PC-3 (cell line): Measurements from ENCODE around the gene IL21R. TPM values are rescaled to one million over a fixed set of nuclear protein-coding genes. Genes with fewer than 3 reads are reported as not detected.

ENCODE experiments used
- ATAC-seq: fragments of 200-7000 bp; cut with Tn5 transposase; 2 replicates; pipeline ENCODE4 v1.9.1; 2020; ENCODE audit warnings: mild to moderate bottlenecking, moderate library complexity
- BruUV-seq: library from RNA; stranded (reverse); fragments of 400-500 nt; replicated peaks from 2 replicates; lab custom pipeline; 2021; lab: Mats Ljungman, UMichigan
- CTCF ChIA-PET: fragments of 300-600 bp; sonication (Branson Sonifier 250); formaldehyde crosslinking; loops from one replicate; lab custom pipeline; 2022; ENCODE audit warnings: antibody characterized with exemption; lab: Charles Lee
- POLR2A ChIA-PET: fragments of 300-600 bp; sonication (Branson Sonifier 250); formaldehyde crosslinking; loops from one replicate; lab custom pipeline; 2022; ENCODE audit warnings: antibody characterized with exemption; ENCODE audit not compliant: unreplicated experiment; lab: Charles Lee
- DNase-seq: peaks from one replicate; pipeline ENCODE4 v3.0.0-alpha.2; 2015
- H2AFZ ChIP-seq: fragments of 300-600 bp; sonication (generic); 2 replicates; pipeline ENCODE4 v1.6.0; 2016; ENCODE audit warnings: antibody characterized with exemption, low read length
- H3F3A ChIP-seq: fragments of 300-600 bp; sonication (generic); one replicate; pipeline ENCODE4 v1.6.0; 2017; ENCODE audit warnings: antibody characterized with exemption, low read length, control low read depth, mild to moderate bottlenecking; ENCODE audit not compliant: unreplicated experiment
- H3K27ac ChIP-seq: fragments of 300-600 bp; sonication (generic); 2 replicates; pipeline ENCODE4 v1.5.1; 2016; ENCODE audit warnings: mild to moderate bottlenecking, low read length
- H3K27me3 ChIP-seq: fragments of 300-600 bp; sonication (generic); 2 replicates; pipeline ENCODE4 v1.6.1; 2016; ENCODE audit warnings: low read length, mixed read lengths
- H3K36me3 ChIP-seq: fragments of 300-600 bp; sonication (generic); 2 replicates; pipeline ENCODE4 v1.6.1; 2016; ENCODE audit warnings: low read depth, mixed run types, low read length, mixed read lengths
- H3K4me1 ChIP-seq: fragments of 300-600 bp; sonication (generic); 2 replicates; pipeline ENCODE4 v1.5.1; 2016; ENCODE audit warnings: low read length; ENCODE audit not compliant: insufficient read depth
- H3K4me2 ChIP-seq: fragments of 300-600 bp; sonication (generic); 2 replicates; pipeline ENCODE4 v1.6.0; 2016; ENCODE audit warnings: low read length
- H3K4me3 ChIP-seq: fragments of 300-600 bp; sonication (generic); 2 replicates; pipeline ENCODE4 v1.5.1; 2016; ENCODE audit warnings: mild to moderate bottlenecking, low read length, mixed read lengths
- H3K79me2 ChIP-seq: fragments of 300-600 bp; sonication (generic); 2 replicates; pipeline ENCODE4 v1.6.1; 2017; ENCODE audit warnings: low read length, mixed read lengths
- H3K9ac ChIP-seq: fragments of 300-600 bp; sonication (generic); 2 replicates; pipeline ENCODE4 v1.6.0; 2016; ENCODE audit warnings: mild to moderate bottlenecking, low read length
- H3K9me2 ChIP-seq: fragments of 300-600 bp; sonication (generic); replicated peaks from 2 replicates; pipeline ENCODE4 v1.6.1; 2016; ENCODE audit warnings: mixed run types, low read length, mixed read lengths
- H3K9me3 ChIP-seq: fragments of 300-600 bp; sonication (generic); 2 replicates; pipeline ENCODE4 v1.6.1; 2016; ENCODE audit warnings: low read length, mixed read lengths
- H4K20me1 ChIP-seq: fragments of 300-600 bp; sonication (generic); 2 replicates; pipeline ENCODE4 v1.6.1; 2016; ENCODE audit warnings: low read length, mixed read lengths
- EZH2 ChIP-seq: fragments of 300-600 bp; sonication (generic); IDR thresholded peaks from one replicate; pipeline ENCODE4 v1.6.1; 2017; ENCODE audit warnings: antibody characterized with exemption, mild to moderate bottlenecking, low read length; ENCODE audit not compliant: unreplicated experiment
- EZH2phosphoT487 ChIP-seq: fragments of 300-600 bp; sonication (generic); IDR thresholded peaks from 2 replicates; pipeline ENCODE4 v1.6.1; 2018; ENCODE audit warnings: mild to moderate bottlenecking, antibody characterized with exemption, low read length, borderline replicate concordance
- intact Hi-C: fragments of 100-400 bp; cut with micrococcal nuclease; formaldehyde crosslinking; loops from 2 replicates; pipeline ENCODE4 v1.9.0; 2023
- total RNA-seq: library from RNA; depleted of rRNA; stranded (reverse); fragments of >200 nt; gene quantifications from 2 replicates; pipeline ENCODE4 v1.2.3, GENCODE V29; 2014
- TF ChIP-seq, protein P1 (sequence below): fragments of 300-600 bp; sonication (generic); conservative IDR thresholded peaks from 2 replicates; pipeline ENCODE4 v1.5.1; 2017; ENCODE audit warnings: antibody characterized with exemption, low read depth, mild to moderate bottlenecking, low read length

IL21R gene
- total RNA-seq, 1 experiment from 2014 or later, result 0.55 TPM

DNA sequence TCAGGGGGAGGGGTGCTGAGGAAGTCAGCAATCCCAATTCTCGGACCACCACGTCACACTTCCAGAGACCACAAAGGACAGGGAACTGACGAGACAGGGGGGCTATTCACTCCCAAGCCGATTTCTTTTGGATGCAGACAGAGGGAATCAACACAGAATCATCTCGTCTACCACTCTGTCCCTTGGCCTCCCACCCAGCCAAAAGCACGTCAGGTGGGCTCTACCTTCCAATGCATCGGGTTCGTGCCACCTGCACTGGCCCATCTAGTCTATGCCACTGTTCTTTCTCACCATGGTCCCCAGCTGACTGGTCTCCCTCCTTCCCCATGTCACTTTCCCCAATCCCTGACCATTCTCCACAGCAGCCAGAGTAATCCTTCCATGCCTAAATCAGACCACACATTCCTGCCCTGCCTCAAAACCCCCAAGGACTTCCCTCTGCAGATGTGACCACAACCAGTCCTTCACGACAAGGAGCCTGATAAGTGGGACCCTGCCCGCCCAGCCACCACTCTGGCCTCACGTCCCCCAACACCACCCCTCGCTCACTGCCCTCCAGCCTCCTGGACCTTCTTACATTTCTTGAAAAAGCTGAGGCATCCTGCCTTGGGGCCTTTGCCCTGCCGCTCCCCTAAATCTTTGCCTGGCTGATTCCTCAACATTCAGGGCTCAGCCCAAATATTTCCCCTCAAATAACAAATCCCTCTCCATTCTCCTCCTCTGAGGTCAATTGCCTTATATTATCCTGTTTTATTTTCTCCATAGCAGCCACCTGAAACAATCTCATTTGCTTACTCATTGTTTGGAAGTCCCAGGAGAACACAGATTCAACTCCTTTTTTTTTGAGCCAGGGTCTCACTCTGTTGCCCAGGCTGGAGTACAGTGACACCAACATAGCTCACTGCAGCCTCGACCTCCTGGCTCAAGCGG lies 70.4 kb downstream of the IL21R start:
- intact Hi-C loops, result no loop called here
- TF ChIP-seq EZH2 (no peak), EZH2phosphoT487 (no peak)
- TF ChIP-seq, protein P1, sequence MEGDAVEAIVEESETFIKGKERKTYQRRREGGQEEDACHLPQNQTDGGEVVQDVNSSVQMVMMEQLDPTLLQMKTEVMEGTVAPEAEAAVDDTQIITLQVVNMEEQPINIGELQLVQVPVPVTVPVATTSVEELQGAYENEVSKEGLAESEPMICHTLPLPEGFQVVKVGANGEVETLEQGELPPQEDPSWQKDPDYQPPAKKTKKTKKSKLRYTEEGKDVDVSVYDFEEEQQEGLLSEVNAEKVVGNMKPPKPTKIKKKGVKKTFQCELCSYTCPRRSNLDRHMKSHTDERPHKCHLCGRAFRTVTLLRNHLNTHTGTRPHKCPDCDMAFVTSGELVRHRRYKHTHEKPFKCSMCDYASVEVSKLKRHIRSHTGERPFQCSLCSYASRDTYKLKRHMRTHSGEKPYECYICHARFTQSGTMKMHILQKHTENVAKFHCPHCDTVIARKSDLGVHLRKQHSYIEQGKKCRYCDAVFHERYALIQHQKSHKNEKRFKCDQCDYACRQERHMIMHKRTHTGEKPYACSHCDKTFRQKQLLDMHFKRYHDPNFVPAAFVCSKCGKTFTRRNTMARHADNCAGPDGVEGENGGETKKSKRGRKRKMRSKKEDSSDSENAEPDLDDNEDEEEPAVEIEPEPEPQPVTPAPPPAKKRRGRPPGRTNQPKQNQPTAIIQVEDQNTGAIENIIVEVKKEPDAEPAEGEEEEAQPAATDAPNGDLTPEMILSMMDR, result no peak
- Histone ChIP-seq H3K27me3 (no peaks in the 10 kb centered on the region), H3K9me2 (no peaks in the 10 kb centered on the region), H2AFZ (no peak overlapping the region), H3K36me3 (peaks cover 16% of the 10 kb centered on the region), H4K20me1 (no peaks in the 10 kb centered on the region), H3K4me2 (no peak overlapping the region), H3K4me3 (no peak overlapping the region), H3K79me2 (no peaks in the 10 kb centered on the region), H3F3A (no peaks in the 10 kb centered on the region), H3K9me3 (no peaks in the 10 kb centered on the region), H3K9ac (no peak overlapping the region), H3K4me1 (peaks cover 3% of the 10 kb centered on the region; the same call in 1 of the 2 replicates), H3K27ac (no peak overlapping the region)
- ChIA-PET CTCF (no interaction called here), POLR2A (no interaction called here)
- no peak for DNase-seq
- no TSS peak for BruUV-seq
- no peak for ATAC-seq

DNA sequence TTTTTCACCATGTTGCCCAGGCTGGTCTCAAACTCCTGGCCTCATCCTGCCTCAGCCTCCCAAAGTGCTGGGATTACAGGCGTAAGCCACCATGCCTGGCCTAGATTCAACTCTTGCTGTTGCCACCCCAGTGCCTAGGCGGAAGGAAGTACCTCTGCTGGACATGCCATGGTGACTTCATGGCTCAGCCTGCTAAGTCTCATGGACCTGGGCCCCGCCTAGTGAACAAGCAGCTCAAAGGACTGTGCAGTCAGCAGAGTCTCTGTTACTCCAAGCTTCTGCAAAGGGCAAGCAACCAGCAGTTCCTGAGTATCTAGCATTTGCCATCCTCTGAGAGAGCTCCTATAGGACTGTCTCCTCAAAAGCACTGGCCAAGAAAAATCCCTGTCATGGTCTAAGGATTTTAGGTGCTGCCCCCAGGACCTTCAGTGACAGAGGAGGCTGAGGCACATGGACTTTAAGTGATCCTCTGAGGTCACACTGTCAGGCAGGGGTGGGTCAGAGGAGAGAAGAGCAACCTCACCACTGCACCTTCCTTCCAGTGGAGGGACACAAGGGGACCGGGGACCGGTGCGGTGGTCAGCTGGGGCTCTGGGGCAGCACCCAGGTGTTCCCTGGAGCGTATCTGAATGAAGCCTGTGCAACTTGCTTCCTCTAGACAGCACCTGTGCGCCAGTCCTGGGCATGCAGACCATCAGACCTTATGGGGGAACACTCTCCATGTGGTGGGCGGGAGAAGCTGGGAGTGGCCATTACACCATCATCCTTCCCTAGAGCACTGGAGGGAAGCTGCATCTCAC lies 71.3 kb downstream of the IL21R start:
- Histone ChIP-seq H3K4me3 (no peak overlapping the region), H3K4me2 (no peak overlapping the region), H3K9me3 (no peaks in the 10 kb centered on the region), H3K9me2 (no peaks in the 10 kb centered on the region), H4K20me1 (no peaks in the 10 kb centered on the region), H3K79me2 (no peaks in the 10 kb centered on the region), H3F3A (no peaks in the 10 kb centered on the region), H3K4me1 (peaks cover 3% of the 10 kb centered on the region; the same call in 1 of the 2 replicates), H2AFZ (no peak overlapping the region), H3K27ac (no peak overlapping the region), H3K36me3 (peaks cover 11% of the 10 kb centered on the region), H3K9ac (no peak overlapping the region), H3K27me3 (no peaks in the 10 kb centered on the region)
- intact Hi-C loops, result no loop called here
- no peak for TF ChIP-seq EZH2phosphoT487
- TF ChIP-seq, protein P1, result no peak
- ChIA-PET POLR2A (no interaction called here), CTCF (no interaction called here)
- DNase-seq, result no peak
- ATAC-seq, result no peak
- BruUV-seq, result no TSS peak
